Measurements from ENCODE around the gene TOP1.

TOP1 gene

DNA sequence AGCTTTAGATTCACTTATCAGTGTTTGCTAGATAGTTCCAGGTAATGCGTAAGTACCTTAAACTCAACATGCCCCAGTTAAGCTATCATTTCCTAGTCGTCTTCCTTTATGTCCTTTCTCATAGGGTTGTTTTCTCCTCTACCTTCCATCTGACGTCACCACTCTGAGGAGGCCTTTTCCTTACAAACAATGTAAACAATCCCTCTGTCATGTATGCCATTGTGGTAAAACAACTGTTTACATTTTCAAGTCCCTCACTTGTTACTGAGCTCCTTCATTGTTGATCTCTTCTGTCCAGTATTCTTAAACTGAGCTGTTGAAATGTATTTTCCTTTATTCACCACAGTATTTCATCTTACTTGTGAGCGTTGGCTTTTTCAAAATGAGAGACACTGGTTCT is 63.3 kb downstream of the TOP1 start:
- TF ChIP-seq, protein P1, sequence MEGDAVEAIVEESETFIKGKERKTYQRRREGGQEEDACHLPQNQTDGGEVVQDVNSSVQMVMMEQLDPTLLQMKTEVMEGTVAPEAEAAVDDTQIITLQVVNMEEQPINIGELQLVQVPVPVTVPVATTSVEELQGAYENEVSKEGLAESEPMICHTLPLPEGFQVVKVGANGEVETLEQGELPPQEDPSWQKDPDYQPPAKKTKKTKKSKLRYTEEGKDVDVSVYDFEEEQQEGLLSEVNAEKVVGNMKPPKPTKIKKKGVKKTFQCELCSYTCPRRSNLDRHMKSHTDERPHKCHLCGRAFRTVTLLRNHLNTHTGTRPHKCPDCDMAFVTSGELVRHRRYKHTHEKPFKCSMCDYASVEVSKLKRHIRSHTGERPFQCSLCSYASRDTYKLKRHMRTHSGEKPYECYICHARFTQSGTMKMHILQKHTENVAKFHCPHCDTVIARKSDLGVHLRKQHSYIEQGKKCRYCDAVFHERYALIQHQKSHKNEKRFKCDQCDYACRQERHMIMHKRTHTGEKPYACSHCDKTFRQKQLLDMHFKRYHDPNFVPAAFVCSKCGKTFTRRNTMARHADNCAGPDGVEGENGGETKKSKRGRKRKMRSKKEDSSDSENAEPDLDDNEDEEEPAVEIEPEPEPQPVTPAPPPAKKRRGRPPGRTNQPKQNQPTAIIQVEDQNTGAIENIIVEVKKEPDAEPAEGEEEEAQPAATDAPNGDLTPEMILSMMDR (IDR thresholded peaks at IDR 0.05; ENCODE audit: borderline replicate concordance, insufficient read depth, low read depth, low read length) = no peak
- no peak overlapping the region for H3K4me3 ChIP-seq (ENCODE audit: low read depth, low read length)

DNA sequence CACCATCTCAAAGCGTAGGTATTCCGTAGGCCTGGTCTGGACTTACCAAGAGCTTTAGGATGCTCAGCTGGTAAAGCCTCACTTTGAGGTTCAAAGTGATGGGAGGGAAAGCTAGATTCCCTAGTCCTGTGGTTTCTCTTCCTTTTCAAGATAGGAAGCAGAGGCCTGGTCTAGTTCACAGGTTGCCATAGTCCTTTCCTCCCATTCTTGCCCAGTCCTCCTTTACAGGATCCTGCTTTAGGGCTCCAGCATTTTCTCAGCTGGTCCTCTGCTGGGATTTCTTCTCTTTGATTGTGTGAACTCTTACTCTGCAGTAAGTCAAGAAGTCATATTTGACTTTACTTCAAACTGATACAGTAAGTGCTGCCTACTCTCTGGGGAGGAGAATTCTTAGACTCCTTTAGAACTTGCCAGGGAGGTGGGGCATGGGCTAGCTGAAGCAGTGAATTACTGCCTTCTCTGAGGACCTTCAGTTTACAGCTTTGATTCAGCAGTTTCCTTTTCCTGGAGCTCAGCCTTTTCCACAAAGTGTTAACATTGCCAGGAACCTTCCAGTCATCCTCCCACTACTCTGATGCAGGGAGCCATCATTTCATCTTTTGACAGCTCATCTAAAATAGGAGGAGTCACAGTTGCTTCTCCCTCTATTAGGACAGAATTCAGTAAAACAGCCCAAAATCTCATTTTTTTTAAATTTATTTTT is 65.9 kb downstream of the TOP1 start:
- TF ChIP-seq, protein P1 (IDR thresholded peaks at IDR 0.05; ENCODE audit: borderline replicate concordance, insufficient read depth, low read depth, low read length) = no peak
- no peak overlapping the region for H3K4me3 ChIP-seq (ENCODE audit: low read depth, low read length)

DNA sequence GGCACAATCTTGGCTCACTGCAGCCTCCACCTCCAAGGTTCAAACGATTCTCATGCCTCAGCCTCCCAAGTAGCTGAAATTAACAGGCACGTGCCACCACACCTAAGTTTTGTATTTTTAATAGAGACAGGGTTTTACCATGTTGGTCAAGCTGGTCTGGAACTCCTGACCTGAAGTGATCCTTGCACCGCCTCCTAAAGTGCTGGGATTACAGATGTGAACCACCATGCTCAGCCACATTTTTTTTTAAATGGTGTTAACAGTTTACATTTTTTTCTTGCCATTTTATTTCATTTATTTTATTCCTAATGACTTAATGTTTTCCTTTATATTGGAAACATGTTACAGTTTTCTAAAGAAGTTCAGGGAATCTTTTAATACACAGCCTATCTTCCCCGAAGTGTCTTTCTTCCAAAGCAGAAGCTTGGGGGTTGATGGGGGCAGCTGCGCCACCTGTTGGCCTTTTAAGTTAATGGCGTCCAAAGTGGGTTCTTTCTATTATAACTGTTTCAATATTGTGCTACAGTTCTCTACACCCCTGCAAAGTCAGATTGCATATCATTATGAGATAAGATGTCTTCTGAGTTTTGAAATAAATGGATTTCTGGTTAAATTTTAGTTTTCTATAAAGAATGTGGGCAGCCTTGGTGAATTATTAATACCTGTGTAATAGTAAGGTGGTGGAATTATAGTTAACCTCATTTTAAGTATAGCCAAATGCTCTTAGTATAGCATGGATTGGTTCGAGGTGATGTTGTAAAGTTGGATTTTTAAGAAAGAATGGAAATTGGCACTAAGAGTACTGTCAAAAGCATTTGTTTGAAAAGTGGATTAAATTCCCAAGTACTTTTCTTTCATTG is 66.7 kb downstream of the TOP1 start:
- TF ChIP-seq, protein P1 (IDR thresholded peaks at IDR 0.05; ENCODE audit: borderline replicate concordance, insufficient read depth, low read depth, low read length) = peak; percentile 66
- no peak overlapping the region for H3K4me3 ChIP-seq (ENCODE audit: low read depth, low read length)

DNA sequence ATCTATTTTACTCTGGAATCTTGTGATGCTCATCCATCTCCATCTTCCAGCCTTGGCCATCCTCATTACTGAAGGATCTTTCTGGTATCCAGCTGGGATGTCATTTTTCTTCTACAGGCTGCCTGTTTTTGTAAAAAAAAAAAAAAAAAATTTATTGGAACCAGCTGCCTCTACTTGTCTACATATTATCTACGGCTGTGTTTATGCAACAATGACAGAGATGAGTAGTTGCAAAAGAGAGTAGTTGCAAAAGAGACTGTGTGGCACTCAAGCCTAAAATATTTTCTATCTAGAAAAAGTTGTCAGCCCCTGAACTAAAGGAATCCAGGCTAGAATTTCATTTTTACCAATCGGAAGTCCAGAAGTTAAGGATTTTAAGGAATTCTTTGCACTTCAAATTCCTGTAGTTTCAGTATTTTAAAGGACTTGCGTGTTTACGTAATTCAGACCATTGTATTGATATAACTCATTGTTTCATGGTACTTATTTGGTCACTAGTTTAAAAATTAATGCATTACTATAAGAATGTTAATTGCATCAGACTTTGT is 70.2 kb downstream of the TOP1 start:
- no peak overlapping the region for H3K4me3 ChIP-seq (ENCODE audit: low read depth, low read length)
- TF ChIP-seq, protein P1 (IDR thresholded peaks at IDR 0.05; ENCODE audit: borderline replicate concordance, insufficient read depth, low read depth, low read length) = no peak

DNA sequence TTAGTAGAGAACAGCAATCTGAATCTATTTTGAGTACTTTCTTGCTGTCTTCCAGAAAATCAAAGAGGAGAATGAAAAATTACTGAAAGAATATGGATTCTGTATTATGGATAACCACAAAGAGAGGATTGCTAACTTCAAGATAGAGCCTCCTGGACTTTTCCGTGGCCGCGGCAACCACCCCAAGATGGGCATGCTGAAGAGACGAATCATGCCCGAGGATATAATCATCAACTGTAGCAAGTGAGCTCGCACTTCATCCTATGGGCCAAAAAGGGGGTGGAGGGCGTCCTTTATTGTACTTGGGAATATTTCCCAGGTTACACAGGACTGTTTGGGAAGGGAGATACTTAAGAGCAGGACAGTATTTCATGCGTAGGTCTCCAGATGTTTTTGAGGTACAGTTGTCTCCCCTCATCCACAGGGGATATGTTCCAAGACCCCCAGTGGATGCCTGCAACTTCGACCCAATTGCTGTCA is 71.4 kb downstream of the TOP1 start:
- no peak overlapping the region for H3K4me3 ChIP-seq (ENCODE audit: low read depth, low read length)
- TF ChIP-seq, protein P1 (IDR thresholded peaks at IDR 0.05; ENCODE audit: borderline replicate concordance, insufficient read depth, low read depth, low read length) = no peak

DNA sequence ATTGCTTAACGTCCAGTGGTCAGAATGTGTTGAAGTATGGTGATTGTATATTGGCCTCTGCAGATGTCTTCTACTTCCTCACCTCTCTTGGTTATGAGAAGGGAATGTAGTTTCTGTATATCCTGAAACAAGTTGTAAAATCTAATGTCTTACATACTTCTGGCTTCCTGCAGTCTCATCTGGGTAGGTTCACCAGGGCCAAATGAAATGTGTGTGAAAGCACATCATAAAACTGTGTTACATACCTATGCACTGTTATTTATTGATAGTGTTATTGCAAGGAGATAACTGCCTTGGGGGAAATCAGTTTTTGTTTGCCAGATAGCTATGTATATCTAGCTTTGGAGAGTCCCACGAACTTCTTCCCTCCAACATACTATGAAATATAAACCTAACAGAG is 73.0 kb downstream of the TOP1 start:
- TF ChIP-seq, protein P1 (IDR thresholded peaks at IDR 0.05; ENCODE audit: borderline replicate concordance, insufficient read depth, low read depth, low read length) = no peak
- no peak overlapping the region for H3K4me3 ChIP-seq (ENCODE audit: low read depth, low read length)

Data from GM12875 (cell line).